ENCODE results near the gene PPCDC. TPM values are rescaled to one million over a fixed set of nuclear protein-coding genes. Genes with fewer than 3 reads are reported as not detected.

PPCDC gene
- total RNA-seq, 1 donor from 2014 or later = 11.2 TPM

GRCh38 chr15:75098404-75098803, 75.0 kb downstream of the PPCDC start:
- no peaks in the 10 kb centered on the region for H3K36me3 ChIP-seq
- no peaks in the 10 kb centered on the region for H3K9me3 ChIP-seq
- no peak for TF ChIP-seq CTCF (IDR thresholded peaks at IDR 0.05)
- intact Hi-C loops (cut with DNase I) = no loop called here
- DNase-seq (no peak), ATAC-seq (no peak)
- H3K4me1 ChIP-seq = no peaks in the 10 kb centered on the region
- no peak overlapping the region for H3K27ac ChIP-seq
- H3K27me3 ChIP-seq (ENCODE audit: low read depth) = no peaks in the 10 kb centered on the region
- no peak overlapping the region for H3K4me3 ChIP-seq

Other genes with a start within 250 kb of the PPCDC start
- gene CSK, start 241.5 kb upstream of the PPCDC start, total RNA-seq = 83.8 TPM
- not detected for gene LMAN1L, start 210.8 kb upstream of the PPCDC start, total RNA-seq
- gene CPLX3, start 197.0 kb upstream of the PPCDC start, total RNA-seq = not detected
- 40.3 TPM for gene ULK3, start 180.4 kb upstream of the PPCDC start, total RNA-seq
- 122 TPM for gene SCAMP2, start 150.2 kb upstream of the PPCDC start, total RNA-seq
- gene MPI, start 133.5 kb upstream of the PPCDC start, total RNA-seq = 29.4 TPM
- 92.2 TPM for gene FAM219B, start 116.7 kb upstream of the PPCDC start, total RNA-seq
- gene COX5A, start 85.5 kb upstream of the PPCDC start, total RNA-seq = 134 TPM
- gene RPP25, start 66.8 kb upstream of the PPCDC start, total RNA-seq = 17.0 TPM
- gene SCAMP5, start 28.0 kb upstream of the PPCDC start, total RNA-seq = 1.9 TPM
- 36.3 TPM for gene C15orf39, start 178.3 kb downstream of the PPCDC start, total RNA-seq
- gene GOLGA6C, start 234.7 kb downstream of the PPCDC start, total RNA-seq = not detected